Skeletal muscle satellite cell (primary cell): Measurements from ENCODE around the gene CPNE9. TPM values are rescaled to one million over a fixed set of nuclear protein-coding genes. Genes with fewer than 3 reads are reported as not detected.

Source experiments
- H3K27me3 ChIP-seq: 2 replicates; pipeline ENCODE4 v1.7.0; 2013; ENCODE audit warnings: low read length; ENCODE audit not compliant: control insufficient read depth, insufficient read depth
- H3K36me3 ChIP-seq: 2 replicates; pipeline ENCODE4 v1.7.0; 2013; ENCODE audit warnings: mild to moderate bottlenecking, control low read depth, low read length; ENCODE audit not compliant: insufficient read depth
- H3K4me1 ChIP-seq: 2 replicates; pipeline ENCODE4 v1.7.0; 2013; ENCODE audit warnings: low read length; ENCODE audit not compliant: control insufficient read depth, insufficient read depth
- H3K4me2 ChIP-seq: 2 replicates; pipeline ENCODE4 v1.7.0; 2013; ENCODE audit warnings: mild to moderate bottlenecking, low read length
- H3K4me3 ChIP-seq: 2 replicates; pipeline ENCODE4 v1.7.0; 2013; ENCODE audit warnings: low read length
- H3K9ac ChIP-seq: 2 replicates; pipeline ENCODE4 v1.7.0; 2013; ENCODE audit warnings: mild to moderate bottlenecking, low read depth, low read length, moderate library complexity
- H3K9me3 ChIP-seq: replicated peaks from 2 replicates; pipeline ENCODE4 v1.7.0; 2013; ENCODE audit warnings: mild to moderate bottlenecking, control low read depth, low read length
- total RNA-seq: library from RNA; depleted of rRNA; stranded (reverse); fragments of >200 nt; gene quantifications from 2 replicates; pipeline ENCODE4 v1.2.3, GENCODE V29; 2012; rRNA removed

CPNE9 gene, protein sequence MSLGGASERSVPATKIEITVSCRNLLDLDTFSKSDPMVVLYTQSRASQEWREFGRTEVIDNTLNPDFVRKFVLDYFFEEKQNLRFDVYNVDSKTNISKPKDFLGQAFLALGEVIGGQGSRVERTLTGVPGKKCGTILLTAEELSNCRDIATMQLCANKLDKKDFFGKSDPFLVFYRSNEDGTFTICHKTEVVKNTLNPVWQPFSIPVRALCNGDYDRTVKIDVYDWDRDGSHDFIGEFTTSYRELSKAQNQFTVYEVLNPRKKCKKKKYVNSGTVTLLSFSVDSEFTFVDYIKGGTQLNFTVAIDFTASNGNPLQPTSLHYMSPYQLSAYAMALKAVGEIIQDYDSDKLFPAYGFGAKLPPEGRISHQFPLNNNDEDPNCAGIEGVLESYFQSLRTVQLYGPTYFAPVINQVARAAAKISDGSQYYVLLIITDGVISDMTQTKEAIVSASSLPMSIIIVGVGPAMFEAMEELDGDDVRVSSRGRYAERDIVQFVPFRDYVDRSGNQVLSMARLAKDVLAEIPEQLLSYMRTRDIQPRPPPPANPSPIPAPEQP
- total RNA-seq: under 0.01 TPM in 1 of 2 replicates, not detected in the other

GRCh38 chr3:9703736-9704346 lies at the start of gene CPNE9:
Gene CPNE9, plus strand, starts transcription at chr3:9703833. Its CDS starts 164 bp downstream, at chr3:9703997.
- Histone ChIP-seq H3K4me1 (peaks cover 11% of the 10 kb centered on the region), H3K4me3 (peak within 1 kb of the TSS; percentile 59), H3K4me2 (peak within 1 kb of the TSS; percentile 84), H3K9me3 (no peaks in the 10 kb centered on the region), H3K36me3 (peaks cover 6% of the 10 kb centered on the region), H3K27me3 (peaks cover 22% of the 10 kb centered on the region), H3K9ac (no peak within 1 kb of the TSS)

- Histone ChIP-seq H3K4me3 (no peak overlapping the region), H3K4me2 (no peak overlapping the region), H3K9ac (no peak overlapping the region), H3K27me3 (no peaks in the 10 kb centered on the region), H3K4me1 (no peaks in the 10 kb centered on the region), H3K36me3 (peaks cover 39% of the 10 kb centered on the region), H3K9me3 (no peaks in the 10 kb centered on the region)
These were observed 43.8 kb upstream of the CPNE9 start for GRCh38 chr3:9659849-9660248.

- H3K36me3 ChIP-seq: peaks cover 36% of the 10 kb centered on the region
- H3K9me3 ChIP-seq: no peaks in the 10 kb centered on the region
- H3K4me2 ChIP-seq: no peak overlapping the region
- no peaks in the 10 kb centered on the region for H3K4me1 ChIP-seq
- H3K27me3 ChIP-seq: no peaks in the 10 kb centered on the region
- H3K4me3 ChIP-seq: no peak overlapping the region
- no peak overlapping the region for H3K9ac ChIP-seq
These were observed 42.7 kb upstream of the CPNE9 start for GRCh38 chr3:9660972-9661371.

GRCh38 chr3:9664119-9664751 lies 39.4 kb upstream of the CPNE9 start:
- H3K4me3 ChIP-seq: no peak overlapping the region
- no peak overlapping the region for H3K4me2 ChIP-seq
- H3K36me3 ChIP-seq: peaks cover 48% of the 10 kb centered on the region
- no peaks in the 10 kb centered on the region for H3K27me3 ChIP-seq
- H3K4me1 ChIP-seq: no peaks in the 10 kb centered on the region
- no peaks in the 10 kb centered on the region for H3K9me3 ChIP-seq
- H3K9ac ChIP-seq: no peak overlapping the region

- Histone ChIP-seq H3K36me3 (peaks cover 63% of the 10 kb centered on the region), H3K4me3 (no peak overlapping the region), H3K9me3 (no peaks in the 10 kb centered on the region), H3K27me3 (no peaks in the 10 kb centered on the region), H3K4me2 (no peak overlapping the region), H3K9ac (no peak overlapping the region), H3K4me1 (peaks cover 3% of the 10 kb centered on the region)
These were observed 36.8 kb upstream of the CPNE9 start for GRCh38 chr3:9666704-9667445.

DNA sequence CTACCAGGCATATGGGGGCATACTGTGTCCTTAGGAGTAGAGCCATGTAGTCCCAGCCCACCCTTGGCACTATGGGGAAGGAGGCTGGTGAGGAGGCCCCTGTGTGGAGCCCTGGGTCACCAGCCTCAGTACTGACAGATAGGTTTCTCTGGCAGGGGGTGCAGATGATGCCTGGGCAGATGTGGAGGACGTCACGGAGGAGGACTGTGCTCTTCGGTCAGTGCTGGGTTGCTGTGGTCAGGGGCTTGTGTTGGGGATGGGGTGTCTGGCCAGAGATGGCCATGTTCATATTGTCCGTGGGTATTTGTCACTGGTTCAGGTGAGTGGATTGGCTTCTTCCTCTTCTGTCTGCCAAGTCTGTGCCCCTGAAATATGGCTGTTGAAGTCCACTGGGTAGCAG lies 34.4 kb upstream of the CPNE9 start:
- Histone ChIP-seq H3K9ac (no peak overlapping the region), H3K9me3 (no peaks in the 10 kb centered on the region), H3K27me3 (no peaks in the 10 kb centered on the region), H3K36me3 (peaks cover 68% of the 10 kb centered on the region), H3K4me2 (no peak overlapping the region), H3K4me3 (no peak overlapping the region), H3K4me1 (peaks cover 3% of the 10 kb centered on the region)

GRCh38 chr3:9669720-9670432 lies 33.8 kb upstream of the CPNE9 start:
- H3K36me3 ChIP-seq: peaks cover 64% of the 10 kb centered on the region
- no peak overlapping the region for H3K4me3 ChIP-seq
- H3K4me1 ChIP-seq: peaks cover 3% of the 10 kb centered on the region
- no peaks in the 10 kb centered on the region for H3K27me3 ChIP-seq
- H3K4me2 ChIP-seq: no peak overlapping the region
- no peaks in the 10 kb centered on the region for H3K9me3 ChIP-seq
- no peak overlapping the region for H3K9ac ChIP-seq

- H3K36me3 ChIP-seq: peaks cover 76% of the 10 kb centered on the region
- H3K4me1 ChIP-seq: peaks cover 3% of the 10 kb centered on the region
- H3K4me2 ChIP-seq: no peak overlapping the region
- H3K9ac ChIP-seq: no peak overlapping the region
- H3K27me3 ChIP-seq: no peaks in the 10 kb centered on the region
- H3K4me3 ChIP-seq: no peak overlapping the region
- no peaks in the 10 kb centered on the region for H3K9me3 ChIP-seq
These were observed 30.6 kb upstream of the CPNE9 start for GRCh38 chr3:9673082-9673481.

GRCh38 chr3:9673752-9674151 lies 29.9 kb upstream of the CPNE9 start:
- Histone ChIP-seq H3K4me3 (no peak overlapping the region), H3K27me3 (no peaks in the 10 kb centered on the region), H3K4me2 (no peak overlapping the region), H3K36me3 (peaks cover 77% of the 10 kb centered on the region), H3K9me3 (no peaks in the 10 kb centered on the region), H3K4me1 (peaks cover 3% of the 10 kb centered on the region), H3K9ac (no peak overlapping the region)

- Histone ChIP-seq H3K4me3 (no peak overlapping the region), H3K4me2 (no peak overlapping the region), H3K36me3 (peaks cover 77% of the 10 kb centered on the region), H3K9ac (no peak overlapping the region), H3K27me3 (no peaks in the 10 kb centered on the region), H3K4me1 (no peaks in the 10 kb centered on the region), H3K9me3 (no peaks in the 10 kb centered on the region)
These were observed 27.8 kb upstream of the CPNE9 start for GRCh38 chr3:9675736-9676290.
